GM19463 (cell line): ENCODE data around the gene PUS1.
"Not testable (repeated sequence)": the region's sequence is repeated elsewhere in the genome, so short reads cannot be mapped to it uniquely, and the experiment has no call there.

Experiments
- ATAC-seq: cut with Tn5 transposase; IDR thresholded peaks from one replicate; pipeline ENCODE4 v1.9.1; 2021; ENCODE audit warnings: mild to moderate bottlenecking, moderate library complexity; ENCODE audit not compliant: unreplicated experiment

PUS1 gene

DNA sequence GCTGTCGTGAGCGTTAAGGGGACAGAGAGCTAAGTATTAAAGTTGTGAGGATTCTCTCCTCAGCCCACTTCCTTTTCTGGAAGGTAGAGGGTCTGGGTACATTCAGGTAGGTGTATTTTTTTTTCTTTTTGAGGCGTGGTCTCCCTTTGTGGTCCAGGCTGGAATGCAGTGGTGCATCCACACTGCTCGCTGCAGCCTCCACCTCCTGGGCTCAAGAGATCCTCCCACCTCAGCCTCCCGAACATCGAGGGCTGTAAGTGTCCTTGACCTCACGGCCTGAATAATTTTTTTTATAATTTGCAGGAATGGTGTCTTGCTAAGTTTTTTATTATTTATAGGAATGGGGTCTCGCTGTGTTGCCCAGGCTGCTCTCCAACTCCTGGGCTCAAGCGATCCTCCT lies 1.4 kb downstream of the PUS1 start:
- ATAC-seq: no peak

DNA sequence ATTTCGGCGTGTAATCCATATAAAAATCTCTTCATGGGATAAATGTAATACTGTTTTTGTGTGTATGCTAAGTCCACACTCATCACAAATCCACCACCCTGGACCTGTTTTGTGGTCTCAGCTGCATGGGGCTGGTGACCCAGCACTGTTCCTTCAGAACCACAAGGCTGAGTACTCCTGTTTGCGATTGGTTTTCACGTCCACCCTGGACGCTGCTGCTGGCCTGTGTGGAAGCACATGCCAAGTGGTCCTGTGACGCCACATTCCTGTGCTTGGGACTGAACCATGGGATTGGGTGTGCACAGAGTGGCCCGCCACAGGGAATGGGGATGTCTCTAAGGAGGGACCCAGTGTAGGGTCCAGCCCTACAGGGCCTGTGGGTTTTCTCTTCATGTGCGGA lies 4.3 kb downstream of the PUS1 start:
- no peak for ATAC-seq

- ATAC-seq: no peak
These were observed 5.5 kb downstream of the PUS1 start for GRCh38 chr12:131934535-131934934.

GRCh38 chr12:131938082-131938481 lies 9.0 kb downstream of the PUS1 start:
- no peak for ATAC-seq

GRCh38 chr12:131939007-131939406 lies 9.9 kb downstream of the PUS1 start:
- ATAC-seq: no peak

- ATAC-seq: no peak
These were observed 11.1 kb downstream of the PUS1 start for GRCh38 chr12:131940141-131940547.

DNA sequence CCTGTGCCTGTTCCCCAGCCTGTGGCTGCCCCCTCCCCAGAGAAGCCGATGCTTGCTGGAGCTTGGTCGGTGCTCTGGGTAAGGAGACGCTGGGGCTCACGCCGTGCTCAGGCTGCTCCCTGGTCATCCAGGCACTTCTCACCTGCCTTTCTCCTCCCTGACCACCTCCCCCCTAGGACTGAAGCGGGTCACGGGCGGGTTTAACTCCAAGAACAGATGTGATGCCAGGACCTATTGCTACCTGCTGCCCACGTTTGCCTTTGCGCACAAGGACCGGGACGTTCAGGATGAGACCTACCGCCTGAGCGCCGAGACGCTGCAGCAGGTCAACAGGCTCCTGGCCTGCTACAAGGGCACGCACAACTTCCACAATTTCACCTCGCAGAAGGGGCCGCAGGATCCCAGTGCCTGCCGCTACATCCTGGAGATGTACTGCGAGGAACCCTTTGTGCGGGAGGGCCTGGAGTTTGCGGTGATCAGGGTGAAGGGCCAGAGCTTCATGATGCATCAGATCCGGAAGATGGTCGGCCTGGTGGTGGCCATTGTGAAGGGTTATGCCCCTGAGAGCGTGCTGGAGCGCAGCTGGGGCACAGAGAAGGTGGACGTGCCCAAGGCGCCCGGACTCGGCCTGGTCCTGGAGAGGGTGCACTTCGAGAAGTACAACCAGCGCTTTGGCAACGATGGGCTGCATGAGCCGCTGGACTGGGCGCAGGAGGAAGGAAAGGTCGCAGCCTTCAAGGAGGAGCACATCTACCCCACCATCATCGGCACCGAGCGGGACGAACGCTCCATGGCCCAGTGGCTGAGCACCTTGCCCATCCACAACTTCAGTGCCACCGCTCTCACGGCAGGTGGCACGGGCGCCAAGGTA lies 12.3 kb downstream of the PUS1 start:
- no peak for ATAC-seq

DNA sequence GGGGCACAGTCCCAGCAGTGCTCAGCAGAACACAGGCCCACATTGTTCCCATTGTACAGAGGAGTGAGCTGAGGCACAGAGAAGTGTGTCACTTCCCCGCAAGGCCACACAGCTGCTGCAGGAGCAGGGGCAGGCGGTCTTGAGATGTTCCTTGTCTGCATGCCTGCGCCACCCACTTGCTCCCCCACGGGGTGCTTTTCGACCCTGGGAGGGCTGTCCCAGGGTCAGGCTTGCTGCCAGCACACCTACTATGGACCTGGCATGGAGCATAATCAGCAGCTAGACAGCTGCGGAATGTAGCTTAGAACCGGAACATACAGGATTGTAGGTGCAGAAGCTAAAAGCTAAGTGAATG lies 12.9 kb downstream of the PUS1 start:
- ATAC-seq: no peak

DNA sequence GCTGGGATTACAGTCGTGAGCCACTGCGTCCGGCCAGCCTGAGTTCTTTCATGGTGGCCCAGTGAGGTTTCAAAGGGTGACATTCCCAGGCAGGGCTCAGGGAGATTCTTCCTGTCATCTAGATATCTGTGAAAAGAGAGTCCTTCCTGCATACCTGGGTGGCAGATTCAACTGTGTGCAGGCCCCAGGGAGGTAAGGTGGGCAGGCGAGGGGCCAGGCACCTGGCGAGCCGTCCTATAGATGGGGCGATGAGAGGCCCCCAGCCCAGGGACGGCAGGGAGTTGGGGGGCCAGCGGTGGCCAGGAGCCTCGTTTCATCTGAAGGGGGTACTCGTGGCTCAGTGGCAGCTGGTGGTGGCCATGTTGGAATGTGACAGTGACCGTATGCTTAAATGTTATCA lies 13.6 kb downstream of the PUS1 start:
- ATAC-seq: no peak

- no peak for ATAC-seq
These were observed 14.3 kb downstream of the PUS1 start for GRCh38 chr12:131943389-131943788.

- no peak for ATAC-seq
These were observed 14.8 kb downstream of the PUS1 start for GRCh38 chr12:131943876-131944275.

DNA sequence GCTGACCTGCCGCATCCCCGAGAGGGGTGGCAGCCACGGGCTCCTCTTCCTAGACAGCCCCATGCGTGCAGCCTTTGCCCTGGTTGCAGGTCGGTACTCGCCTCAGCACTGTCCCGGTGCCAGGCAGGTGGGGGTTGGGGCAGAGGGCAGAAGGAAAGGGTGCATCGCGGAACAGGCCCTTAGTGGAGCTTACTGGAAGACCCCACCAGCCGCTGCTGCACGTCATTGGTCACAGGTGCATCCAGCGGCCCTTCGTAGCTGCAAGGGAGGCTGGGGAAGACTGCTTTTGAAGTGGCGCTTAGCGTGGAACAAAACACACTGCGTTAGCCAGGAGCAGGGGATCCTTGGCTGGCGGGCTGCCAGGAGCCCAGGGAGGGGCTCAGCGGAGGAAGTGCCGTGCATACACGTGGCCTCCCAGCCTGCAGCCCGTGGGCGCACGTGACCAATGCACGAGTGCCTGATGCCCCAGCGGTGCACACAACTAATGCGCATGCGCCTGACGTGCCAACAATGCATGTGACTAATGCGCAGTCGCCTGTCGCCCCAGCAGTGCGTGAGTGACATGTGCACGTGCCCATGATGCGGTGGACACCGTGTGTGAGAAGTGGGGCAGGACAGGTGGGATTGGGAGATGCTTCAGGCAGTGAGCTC lies 15.7 kb downstream of the PUS1 start:
- ATAC-seq: no peak

GRCh38 chr12:131946757-131947156 lies 17.7 kb downstream of the PUS1 start:
- no peak for ATAC-seq

GRCh38 chr12:131947482-131948027 lies 18.5 kb downstream of the PUS1 start:
- no peak for ATAC-seq

DNA sequence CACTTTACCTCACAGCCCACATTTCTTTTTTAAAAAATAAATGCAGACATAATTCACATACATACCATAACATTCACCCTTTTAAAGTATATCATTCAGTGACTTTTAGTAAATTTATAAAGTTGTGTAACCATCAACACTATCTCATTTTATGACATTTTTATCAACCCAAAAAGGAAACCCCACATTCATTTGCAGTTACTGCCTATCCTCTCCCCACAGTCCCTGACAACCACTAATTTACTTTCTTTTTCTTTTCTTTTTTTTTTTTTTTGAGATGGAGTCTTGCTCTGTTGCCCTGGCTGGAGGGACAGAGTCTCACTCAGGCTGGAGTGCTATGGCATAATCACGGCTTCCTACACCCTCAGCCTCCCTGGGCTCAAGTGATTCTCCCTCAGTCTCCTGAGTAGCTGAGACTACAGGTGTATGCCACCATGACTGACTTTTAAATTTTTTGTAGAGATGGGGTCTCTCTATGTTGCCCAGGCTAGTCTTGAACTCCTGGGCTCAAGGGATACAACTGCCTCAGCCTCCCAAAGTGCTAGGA lies 19.2 kb downstream of the PUS1 start:
- ATAC-seq: no peak

GRCh38 chr12:131948713-131949430 lies 19.8 kb downstream of the PUS1 start:
- not testable (repeated sequence) for ATAC-seq

GRCh38 chr12:131949431-131950181 lies 20.5 kb downstream of the PUS1 start, which contains the start of gene EP400:
Gene EP400 (plus strand): TSS chr12:131949942. CDS start chr12:131960620, 10,678 bp downstream.
- peak; percentile 90 for ATAC-seq

GRCh38 chr12:131950182-131950913 lies 21.3 kb downstream of the PUS1 start:
- peak; percentile 21 for ATAC-seq

GRCh38 chr12:131953810-131954209 lies 24.7 kb downstream of the PUS1 start:
- not testable (repeated sequence) for ATAC-seq

- ATAC-seq: not testable (repeated sequence)
These were observed 25.4 kb downstream of the PUS1 start for GRCh38 chr12:131954460-131954859.
